Cerebellar nuclear complex (tissue), 1 donor: ENCODE measurements around the gene SCAP.
"Not testable (repeated sequence)": the region's sequence is repeated elsewhere in the genome, so short reads cannot be mapped to it uniquely, and the experiment has no call there.

Experiments
- DNase-seq, 2 experiments: peaks; one replicate each; lab custom pipeline; 2025; lab: John Stamatoyannopoulos, UW

The SCAP gene

GRCh38 chr3:47394881-47395280 is 80.9 kb downstream of the SCAP start:
- peak in 1 of 2 experiments; percentile 25 for DNase-seq

GRCh38 chr3:47394140-47394870 is 81.4 kb downstream of the SCAP start:
- no peak for DNase-seq

- no peak for DNase-seq
These were observed 82.8 kb downstream of the SCAP start for GRCh38 chr3:47392933-47393332.

- no peak for DNase-seq
These were observed 89.9 kb downstream of the SCAP start for GRCh38 chr3:47385796-47386195.

GRCh38 chr3:47385007-47385406 is 90.7 kb downstream of the SCAP start:
- DNase-seq, result no peak

GRCh38 chr3:47384425-47384824 is 91.3 kb downstream of the SCAP start:
- DNase-seq, result no peak

GRCh38 chr3:47381317-47382157 is 94.2 kb downstream of the SCAP start:
- no peak for DNase-seq

GRCh38 chr3:47380601-47381316 is 95.0 kb downstream of the SCAP start, which contains the start of gene PTPN23:
Gene PTPN23, plus strand, starts transcription at chr3:47381021. Its CDS starts 76 bp downstream, at chr3:47381097.
- peak; percentile 81 to 89 for DNase-seq

- no peak for DNase-seq
These were observed 95.6 kb downstream of the SCAP start for GRCh38 chr3:47380026-47380600.

- no peak for DNase-seq
These were observed 96.3 kb downstream of the SCAP start for GRCh38 chr3:47379411-47379899.

GRCh38 chr3:47378869-47379268 is 96.9 kb downstream of the SCAP start:
- DNase-seq, result no peak

GRCh38 chr3:47377186-47377585 is 98.6 kb downstream of the SCAP start:
- DNase-seq, result no peak

GRCh38 chr3:47376393-47376792 is 99.3 kb downstream of the SCAP start:
- DNase-seq, result no peak

GRCh38 chr3:47374587-47374986 is 101.2 kb downstream of the SCAP start:
- DNase-seq, result no peak

GRCh38 chr3:47370887-47371697 is 104.6 kb downstream of the SCAP start:
- DNase-seq, result no peak

GRCh38 chr3:47370020-47370419 is 105.7 kb downstream of the SCAP start:
- not testable (repeated sequence) for DNase-seq

GRCh38 chr3:47367631-47368030 is 108.1 kb downstream of the SCAP start:
- DNase-seq, result no peak

GRCh38 chr3:47366833-47367232 is 108.9 kb downstream of the SCAP start:
- DNase-seq, result no peak

- peak in 1 of 2 experiments; percentile 20 for DNase-seq
These were observed 110.3 kb downstream of the SCAP start for GRCh38 chr3:47365213-47366153.
